ENCODE measurements around the gene ANKRD12. TPM values are rescaled to one million over a fixed set of nuclear protein-coding genes. Genes with fewer than 3 reads are reported as not detected.

ANKRD12 gene
- total and polyA plus RNA-seq, 4 donors = 23.8 to 97.1 (median 54.8) TPM

DNA sequence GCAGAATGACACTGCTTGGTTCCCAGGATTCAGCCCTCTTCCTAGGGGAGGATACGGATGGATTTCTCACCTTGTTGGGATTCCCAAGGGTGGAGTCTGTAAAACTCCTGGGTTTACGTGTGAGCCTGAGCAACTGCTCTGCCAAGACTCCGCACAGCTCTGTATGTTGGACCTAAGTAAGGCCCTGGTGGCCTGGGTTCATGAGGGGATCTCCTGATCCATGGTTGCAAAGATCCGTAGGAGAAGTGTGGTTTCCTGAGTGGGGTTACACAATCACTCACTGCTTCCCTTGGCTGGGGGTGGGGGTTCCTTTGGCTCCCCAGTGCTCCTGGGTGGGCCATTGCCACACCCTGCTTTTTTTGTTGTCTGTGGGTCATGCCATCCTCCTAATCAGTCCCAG lies 37.7 kb downstream of the ANKRD12 start:
- no peaks in the 10 kb centered on the region for H3K4me1 ChIP-seq (ENCODE audit: control insufficient read depth, insufficient read depth, low read length)
- DNase-seq (ENCODE audit: low read depth in 4 of 6, low spot score in 6 of 6) = no peak
- WGBS (ENCODE audit: insufficient coverage) = 96% methylated on average over 3 of the region's 4 CpGs
- no peaks in the 10 kb centered on the region for H3K27me3 ChIP-seq (ENCODE audit: control insufficient read depth, insufficient read depth, low read length)
- H3K36me3 ChIP-seq (ENCODE audit: control insufficient read depth, insufficient read depth, low read length) = no peaks in the 10 kb centered on the region
- no peak overlapping the region for H3K27ac ChIP-seq (ENCODE audit: low read depth, low read length)
- H3K4me3 ChIP-seq (ENCODE audit: low read depth, low read length) = no peak overlapping the region
- H3K9me3 ChIP-seq (ENCODE audit: control insufficient read depth, insufficient read depth, low read length) = peaks cover 1% of the 10 kb centered on the region

DNA sequence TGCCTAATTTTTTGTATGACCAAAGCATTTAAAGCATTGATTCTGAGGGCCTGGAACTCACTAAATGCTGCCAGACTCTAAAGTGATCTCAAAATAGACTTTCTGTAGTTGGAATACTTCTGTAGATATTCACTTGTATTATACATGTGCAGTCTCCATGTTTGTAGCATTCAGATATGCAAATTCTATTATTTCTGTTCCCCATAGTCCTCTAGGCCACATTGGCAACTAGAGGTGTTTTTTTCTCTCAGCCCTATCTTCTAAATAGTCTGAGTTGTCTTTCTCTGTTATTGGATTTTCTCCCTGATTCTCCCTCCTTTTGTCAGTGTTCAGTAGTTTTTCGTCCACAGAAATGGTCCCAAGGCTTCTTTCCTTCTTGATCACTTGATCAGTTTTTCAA lies 38.5 kb downstream of the ANKRD12 start:
- peaks cover 1% of the 10 kb centered on the region for H3K9me3 ChIP-seq (ENCODE audit: control insufficient read depth, insufficient read depth, low read length)
- no peak overlapping the region for H3K27ac ChIP-seq (ENCODE audit: low read depth, low read length)
- no peaks in the 10 kb centered on the region for H3K27me3 ChIP-seq (ENCODE audit: control insufficient read depth, insufficient read depth, low read length)
- no CpG with 5 or more reads among the region's 1 CpG for WGBS (ENCODE audit: insufficient coverage)
- no peak overlapping the region for H3K4me3 ChIP-seq (ENCODE audit: low read depth, low read length)
- H3K4me1 ChIP-seq (ENCODE audit: control insufficient read depth, insufficient read depth, low read length) = no peaks in the 10 kb centered on the region
- DNase-seq (ENCODE audit: low read depth in 4 of 6, low spot score in 6 of 6) = no peak
- no peaks in the 10 kb centered on the region for H3K36me3 ChIP-seq (ENCODE audit: control insufficient read depth, insufficient read depth, low read length)

DNA sequence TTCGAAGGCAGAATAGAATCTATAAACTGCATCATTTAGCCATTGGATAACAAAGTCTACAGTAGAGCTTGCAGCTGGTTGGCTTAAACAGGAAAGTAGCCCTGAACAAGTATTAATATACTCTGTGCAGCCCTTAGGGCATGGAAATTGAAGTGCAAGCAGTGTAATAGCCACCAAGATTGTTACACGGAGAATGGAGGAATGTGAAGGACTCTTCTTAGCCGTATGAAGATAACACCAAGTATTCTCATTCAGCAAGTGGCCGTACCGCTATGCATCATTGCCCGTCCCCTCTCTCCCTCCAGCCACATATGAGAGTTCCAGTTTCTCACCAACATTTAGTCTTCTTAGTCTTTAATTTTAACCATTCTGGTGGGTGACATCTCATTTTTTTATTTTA lies 40.5 kb downstream of the ANKRD12 start:
- no peaks in the 10 kb centered on the region for H3K4me1 ChIP-seq (ENCODE audit: control insufficient read depth, insufficient read depth, low read length)
- H3K4me3 ChIP-seq (ENCODE audit: low read depth, low read length) = no peak overlapping the region
- H3K27me3 ChIP-seq (ENCODE audit: control insufficient read depth, insufficient read depth, low read length) = no peaks in the 10 kb centered on the region
- DNase-seq (ENCODE audit: low read depth in 4 of 6, low spot score in 6 of 6) = no peak
- 80% methylated on average over 4 of the region's 6 CpGs for WGBS (ENCODE audit: insufficient coverage)
- no peaks in the 10 kb centered on the region for H3K36me3 ChIP-seq (ENCODE audit: control insufficient read depth, insufficient read depth, low read length)
- no peak overlapping the region for H3K27ac ChIP-seq (ENCODE audit: low read depth, low read length)
- no peaks in the 10 kb centered on the region for H3K9me3 ChIP-seq (ENCODE audit: control insufficient read depth, insufficient read depth, low read length)

DNA sequence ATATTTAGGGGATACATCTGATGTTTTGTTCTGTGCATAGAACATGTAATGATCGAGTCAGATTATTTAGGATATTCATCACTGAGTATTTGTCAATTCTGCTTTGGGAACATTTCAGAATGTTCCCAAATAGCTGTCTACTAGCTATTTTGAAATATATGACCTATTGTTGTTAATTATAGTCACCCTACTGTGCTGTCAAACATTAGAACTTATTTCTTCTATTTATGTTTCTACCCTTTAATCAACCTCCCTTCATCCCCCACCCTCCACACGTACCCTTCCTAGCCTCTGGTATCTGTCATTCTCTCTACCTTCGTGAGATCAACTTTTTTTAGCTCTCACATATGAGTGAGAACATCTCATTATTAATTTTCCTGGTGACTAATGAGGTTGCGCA lies 40.9 kb downstream of the ANKRD12 start:
- no peak overlapping the region for H3K27ac ChIP-seq (ENCODE audit: low read depth, low read length)
- no peaks in the 10 kb centered on the region for H3K27me3 ChIP-seq (ENCODE audit: control insufficient read depth, insufficient read depth, low read length)
- no peaks in the 10 kb centered on the region for H3K9me3 ChIP-seq (ENCODE audit: control insufficient read depth, insufficient read depth, low read length)
- no peak for DNase-seq (ENCODE audit: low read depth in 4 of 6, low spot score in 6 of 6)
- no peak overlapping the region for H3K4me3 ChIP-seq (ENCODE audit: low read depth, low read length)
- no CpG with 5 or more reads among the region's 4 CpGs for WGBS (ENCODE audit: insufficient coverage)
- H3K36me3 ChIP-seq (ENCODE audit: control insufficient read depth, insufficient read depth, low read length) = no peaks in the 10 kb centered on the region
- H3K4me1 ChIP-seq (ENCODE audit: control insufficient read depth, insufficient read depth, low read length) = no peaks in the 10 kb centered on the region

DNA sequence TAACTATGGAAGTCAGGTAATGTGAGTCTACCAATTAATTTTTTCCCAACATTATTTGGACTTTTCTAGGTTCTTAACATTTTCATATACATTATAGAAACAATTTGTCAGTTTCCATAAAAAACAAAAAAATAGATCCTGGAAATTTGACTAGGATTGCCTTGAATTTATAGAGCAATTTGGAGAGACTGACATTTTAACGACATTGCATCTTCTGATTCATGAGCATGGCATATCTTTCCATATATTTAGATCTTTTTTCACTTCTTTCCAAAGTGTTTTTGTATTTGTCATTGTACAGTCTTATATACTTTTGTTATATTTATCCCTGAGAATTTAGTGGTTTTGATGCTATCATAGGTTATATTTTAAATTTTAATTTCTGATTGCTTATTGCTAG lies 42.0 kb downstream of the ANKRD12 start:
- no peaks in the 10 kb centered on the region for H3K27me3 ChIP-seq (ENCODE audit: control insufficient read depth, insufficient read depth, low read length)
- H3K4me3 ChIP-seq (ENCODE audit: low read depth, low read length) = no peak overlapping the region
- no peak overlapping the region for H3K27ac ChIP-seq (ENCODE audit: low read depth, low read length)
- H3K4me1 ChIP-seq (ENCODE audit: control insufficient read depth, insufficient read depth, low read length) = no peaks in the 10 kb centered on the region
- WGBS (ENCODE audit: insufficient coverage) = no CpG with 5 or more reads among the region's 1 CpG
- H3K9me3 ChIP-seq (ENCODE audit: control insufficient read depth, insufficient read depth, low read length) = no peaks in the 10 kb centered on the region
- H3K36me3 ChIP-seq (ENCODE audit: control insufficient read depth, insufficient read depth, low read length) = no peaks in the 10 kb centered on the region
- no peak for DNase-seq (ENCODE audit: low read depth in 4 of 6, low spot score in 6 of 6)

DNA sequence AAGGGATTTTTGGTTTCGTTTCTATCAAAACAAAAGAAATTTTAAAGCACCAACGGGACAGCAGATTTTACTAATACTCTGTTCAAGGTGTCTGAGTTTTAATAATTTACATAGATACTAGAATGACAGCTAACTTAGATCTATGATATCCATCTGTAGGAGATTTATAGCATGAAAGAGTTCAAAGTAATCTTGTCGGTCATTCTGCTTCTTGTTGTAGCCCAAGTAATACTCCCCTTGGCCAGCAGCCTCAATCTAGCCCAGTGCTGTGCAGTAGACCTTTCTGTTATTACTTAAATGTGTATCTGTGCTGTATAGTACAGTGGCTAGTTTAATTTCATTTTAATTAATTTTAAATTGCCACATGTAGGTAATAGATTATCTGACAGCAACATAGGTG lies 44.7 kb downstream of the ANKRD12 start:
- no peak overlapping the region for H3K27ac ChIP-seq (ENCODE audit: low read depth, low read length)
- H3K4me3 ChIP-seq (ENCODE audit: low read depth, low read length) = no peak overlapping the region
- DNase-seq (ENCODE audit: low read depth in 4 of 6, low spot score in 6 of 6) = no peak
- H3K4me1 ChIP-seq (ENCODE audit: control insufficient read depth, insufficient read depth, low read length) = no peaks in the 10 kb centered on the region
- no peaks in the 10 kb centered on the region for H3K27me3 ChIP-seq (ENCODE audit: control insufficient read depth, insufficient read depth, low read length)
- no CpG with 5 or more reads among the region's 3 CpGs for WGBS (ENCODE audit: insufficient coverage)
- H3K36me3 ChIP-seq (ENCODE audit: control insufficient read depth, insufficient read depth, low read length) = peaks cover 3% of the 10 kb centered on the region
- H3K9me3 ChIP-seq (ENCODE audit: control insufficient read depth, insufficient read depth, low read length) = no peaks in the 10 kb centered on the region

DNA sequence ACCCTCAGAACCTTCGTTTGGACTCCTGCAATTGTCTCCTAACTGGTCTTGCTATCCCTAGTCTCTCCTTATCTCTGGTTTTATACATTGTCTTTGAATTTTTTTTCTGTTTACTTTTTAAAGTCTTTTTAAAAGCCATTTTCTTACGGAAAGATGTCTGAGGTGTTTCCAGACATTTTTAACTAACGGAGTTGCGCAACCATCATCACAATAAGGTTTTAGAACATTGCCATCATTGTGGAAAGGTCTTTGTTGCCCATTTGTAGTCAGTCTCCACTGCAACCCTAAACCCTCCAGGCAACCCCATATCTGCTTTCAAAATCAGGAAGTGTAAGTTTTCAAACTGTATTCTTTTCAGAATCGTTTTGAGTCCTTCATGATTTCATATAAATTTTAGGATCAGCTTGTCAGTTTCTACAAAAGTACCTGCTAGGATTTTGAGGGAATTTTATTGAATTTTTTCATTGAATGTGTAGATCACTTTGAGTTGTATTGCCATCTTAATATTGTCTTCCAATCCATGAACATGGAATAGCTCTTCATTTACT lies 46.3 kb downstream of the ANKRD12 start:
- no peaks in the 10 kb centered on the region for H3K9me3 ChIP-seq (ENCODE audit: control insufficient read depth, insufficient read depth, low read length)
- no CpG with 5 or more reads among the region's 5 CpGs for WGBS (ENCODE audit: insufficient coverage)
- no peak overlapping the region for H3K4me3 ChIP-seq (ENCODE audit: low read depth, low read length)
- no peaks in the 10 kb centered on the region for H3K27me3 ChIP-seq (ENCODE audit: control insufficient read depth, insufficient read depth, low read length)
- H3K27ac ChIP-seq (ENCODE audit: low read depth, low read length) = no peak overlapping the region
- DNase-seq (ENCODE audit: low read depth in 4 of 6, low spot score in 6 of 6) = no peak
- H3K4me1 ChIP-seq (ENCODE audit: control insufficient read depth, insufficient read depth, low read length) = no peaks in the 10 kb centered on the region
- H3K36me3 ChIP-seq (ENCODE audit: control insufficient read depth, insufficient read depth, low read length) = peaks cover 9% of the 10 kb centered on the region

DNA sequence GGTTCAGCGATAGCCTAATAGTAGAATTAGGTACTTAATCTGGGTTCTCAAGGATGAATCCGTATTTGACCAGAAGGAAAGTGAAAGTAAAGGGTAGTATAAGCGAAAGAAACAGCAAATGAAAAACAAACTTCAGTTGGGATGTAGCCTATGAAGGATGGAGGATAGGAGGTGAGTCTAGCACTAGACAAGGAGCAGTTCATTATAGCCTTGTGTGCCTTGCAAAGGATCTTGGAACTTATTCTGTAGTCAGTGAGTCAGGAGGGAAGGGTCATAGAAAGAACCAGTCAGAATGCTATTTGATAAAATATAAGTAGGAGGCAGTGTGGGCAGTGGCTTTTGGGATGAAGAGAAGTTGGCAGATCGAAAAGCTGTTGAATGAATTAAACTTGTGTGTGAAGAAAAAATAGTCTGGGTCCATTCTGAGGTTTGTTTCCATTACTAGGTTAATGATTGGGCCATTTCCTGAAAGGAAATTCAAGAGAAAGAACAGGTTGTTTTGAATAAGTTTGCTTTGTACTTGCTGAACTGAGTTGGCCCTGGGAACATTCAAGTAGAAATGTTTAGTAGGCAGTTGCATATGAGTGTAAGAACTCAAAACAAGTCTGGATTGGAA lies 48.5 kb downstream of the ANKRD12 start:
- no peaks in the 10 kb centered on the region for H3K9me3 ChIP-seq (ENCODE audit: control insufficient read depth, insufficient read depth, low read length)
- H3K36me3 ChIP-seq (ENCODE audit: control insufficient read depth, insufficient read depth, low read length) = peaks cover 9% of the 10 kb centered on the region
- DNase-seq (ENCODE audit: low read depth in 4 of 6, low spot score in 6 of 6) = no peak
- no peaks in the 10 kb centered on the region for H3K4me1 ChIP-seq (ENCODE audit: control insufficient read depth, insufficient read depth, low read length)
- H3K27me3 ChIP-seq (ENCODE audit: control insufficient read depth, insufficient read depth, low read length) = no peaks in the 10 kb centered on the region
- WGBS (ENCODE audit: insufficient coverage) = 94% methylated on average over 4 of the region's 4 CpGs
- H3K27ac ChIP-seq (ENCODE audit: low read depth, low read length) = no peak overlapping the region
- no peak overlapping the region for H3K4me3 ChIP-seq (ENCODE audit: low read depth, low read length)

DNA sequence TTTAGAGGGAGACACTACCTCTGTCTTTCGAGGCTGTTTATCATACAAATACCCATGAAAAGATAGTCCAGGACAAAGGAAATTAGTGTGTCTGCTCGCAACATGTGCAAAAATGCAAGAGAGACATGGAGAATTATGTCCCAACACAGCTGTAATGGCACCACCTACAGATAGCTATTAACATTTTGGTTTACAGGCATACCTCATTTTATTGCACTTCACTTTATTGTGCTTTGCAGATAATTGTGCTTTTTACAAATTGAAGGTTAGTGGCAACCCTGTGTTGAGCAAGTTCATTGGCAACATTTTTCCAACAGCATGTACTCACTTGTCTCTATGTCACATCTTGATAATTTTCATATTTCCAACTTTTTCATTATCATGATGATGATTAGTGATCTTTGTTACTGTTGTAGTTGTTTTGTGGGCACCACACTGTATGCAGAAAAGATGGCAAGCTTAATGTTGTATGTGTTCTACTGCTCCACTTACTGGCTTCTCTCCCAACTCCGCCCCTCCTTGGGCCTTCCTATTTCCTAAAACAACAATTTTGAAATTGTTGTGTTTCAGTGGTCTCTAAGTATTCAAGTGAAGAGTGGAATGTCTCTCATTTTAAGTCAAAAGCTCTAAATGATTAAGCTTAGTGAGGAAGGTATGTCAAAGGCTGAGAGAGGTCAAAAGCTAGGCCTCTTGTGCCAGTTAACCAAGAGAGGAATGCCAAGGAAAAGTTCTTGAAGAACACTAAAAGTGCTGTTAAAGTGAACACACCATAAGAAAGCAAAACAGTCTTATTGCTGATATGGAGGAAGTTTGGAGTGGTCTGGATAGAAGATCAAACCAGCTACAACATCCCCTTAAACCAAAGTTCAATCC lies 52.0 kb downstream of the ANKRD12 start:
- peak in 1 of 6 donors; percentile 27 for DNase-seq (ENCODE audit: low read depth in 4 of 6, low spot score in 6 of 6)
- Histone ChIP-seq H3K36me3 (ENCODE audit: control insufficient read depth, insufficient read depth, low read length) (peaks cover 9% of the 10 kb centered on the region), H3K27ac (ENCODE audit: low read depth, low read length) (no peak overlapping the region), H3K9me3 (ENCODE audit: control insufficient read depth, insufficient read depth, low read length) (no peaks in the 10 kb centered on the region), H3K27me3 (ENCODE audit: control insufficient read depth, insufficient read depth, low read length) (no peaks in the 10 kb centered on the region), H3K4me1 (ENCODE audit: control insufficient read depth, insufficient read depth, low read length) (no peaks in the 10 kb centered on the region), H3K4me3 (ENCODE audit: low read depth, low read length) (no peak overlapping the region)
- 100% methylated on average over 2 of the region's 3 CpGs for WGBS (ENCODE audit: insufficient coverage)

DNA sequence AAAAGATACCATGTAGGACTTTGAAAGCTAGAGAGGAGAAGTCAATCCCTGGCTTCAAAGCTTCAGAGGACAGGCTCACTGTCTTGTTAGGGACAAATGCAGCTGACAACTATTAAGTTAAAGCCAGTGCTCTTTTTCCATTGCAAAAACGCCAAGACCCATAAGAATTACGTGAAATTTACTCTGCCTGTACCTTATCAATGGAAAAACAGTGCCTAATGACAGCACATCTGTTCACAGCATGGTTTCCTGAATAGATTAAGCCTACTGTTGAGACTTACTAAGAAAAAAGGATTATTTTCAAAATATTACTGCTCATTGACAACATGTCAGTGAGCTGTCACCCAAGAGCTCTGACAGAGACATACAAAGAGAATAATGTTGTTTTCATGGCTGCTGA lies 52.9 kb downstream of the ANKRD12 start:
- Histone ChIP-seq H3K9me3 (ENCODE audit: control insufficient read depth, insufficient read depth, low read length) (no peaks in the 10 kb centered on the region), H3K27me3 (ENCODE audit: control insufficient read depth, insufficient read depth, low read length) (no peaks in the 10 kb centered on the region), H3K4me1 (ENCODE audit: control insufficient read depth, insufficient read depth, low read length) (no peaks in the 10 kb centered on the region), H3K27ac (ENCODE audit: low read depth, low read length) (no peak overlapping the region), H3K36me3 (ENCODE audit: control insufficient read depth, insufficient read depth, low read length) (peaks cover 6% of the 10 kb centered on the region), H3K4me3 (ENCODE audit: low read depth, low read length) (no peak overlapping the region)
- DNase-seq (ENCODE audit: low read depth in 4 of 6, low spot score in 6 of 6) = peak in 1 of 6 donors; percentile 20
- WGBS (ENCODE audit: insufficient coverage) = 100% methylated on average over 1 of the region's 2 CpGs

All from spinal cord (tissue), 10 donors.